ENCODE results near the gene FSIP1.
"Not testable (repeated sequence)": the region's sequence is repeated elsewhere in the genome, so short reads cannot be mapped to it uniquely, and the experiment has no call there.

FSIP1 gene

DNA sequence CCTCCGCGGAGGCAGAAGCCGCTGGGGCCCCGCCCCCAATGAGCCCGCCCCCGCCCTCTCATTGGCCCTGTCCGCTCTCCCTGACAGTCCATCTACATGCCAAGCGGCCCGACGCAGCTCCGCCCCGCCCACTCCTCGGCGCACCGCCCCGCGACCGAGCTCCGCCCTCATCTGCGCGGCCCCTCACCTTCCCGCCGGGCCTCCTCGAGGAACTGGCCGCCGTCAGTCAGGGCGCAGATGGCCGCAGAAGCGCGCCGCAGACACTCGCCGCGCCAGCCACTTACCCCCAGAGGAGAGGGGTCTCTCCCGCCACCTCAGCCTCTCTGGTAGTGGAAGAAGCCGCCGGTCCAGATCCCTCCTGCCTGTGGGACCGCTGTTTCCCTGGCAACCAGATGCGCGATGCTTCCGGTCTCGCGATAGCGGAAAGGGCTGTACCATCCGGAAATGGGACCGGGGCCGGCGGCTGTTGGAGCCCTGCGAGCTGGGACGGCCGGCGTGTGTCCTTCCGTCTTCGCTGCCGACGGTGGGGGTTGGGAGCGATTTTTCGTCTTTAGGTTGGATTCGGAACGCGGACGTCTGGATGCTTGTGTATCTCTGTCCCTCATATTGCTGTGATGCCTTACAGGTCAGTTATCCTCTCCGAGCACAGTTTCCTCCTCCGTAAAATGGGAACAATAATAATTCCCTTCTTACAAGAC, at the start of gene FSIP1:
TSS of gene FSIP1 (minus strand) at position 401 of the 698 bp plus-strand sequence. CDS start 6,317 bp downstream, outside the sequence.
- peak; percentile 98 for DNase-seq (ENCODE audit: low spot score)

DNA sequence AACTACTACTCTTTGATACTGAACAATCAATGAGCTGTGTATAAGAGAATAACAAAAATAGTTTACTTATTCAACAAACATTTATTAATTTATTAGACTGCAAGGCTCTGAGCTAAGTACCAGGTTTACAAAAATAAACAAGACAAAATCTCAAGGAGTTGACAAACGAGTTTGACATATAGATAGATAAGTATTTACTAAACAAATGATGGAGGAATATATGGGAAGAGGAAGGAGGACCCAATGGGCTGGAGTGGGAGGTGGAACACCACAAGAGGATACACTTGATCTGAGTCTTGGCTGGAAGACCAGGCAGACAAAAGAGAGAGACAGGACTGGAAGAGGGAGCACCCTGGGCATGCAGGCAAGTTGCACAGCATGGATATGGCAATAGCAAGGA, 47.5 kb upstream of the FSIP1 start:
- no peak for DNase-seq (ENCODE audit: low spot score)

DNA sequence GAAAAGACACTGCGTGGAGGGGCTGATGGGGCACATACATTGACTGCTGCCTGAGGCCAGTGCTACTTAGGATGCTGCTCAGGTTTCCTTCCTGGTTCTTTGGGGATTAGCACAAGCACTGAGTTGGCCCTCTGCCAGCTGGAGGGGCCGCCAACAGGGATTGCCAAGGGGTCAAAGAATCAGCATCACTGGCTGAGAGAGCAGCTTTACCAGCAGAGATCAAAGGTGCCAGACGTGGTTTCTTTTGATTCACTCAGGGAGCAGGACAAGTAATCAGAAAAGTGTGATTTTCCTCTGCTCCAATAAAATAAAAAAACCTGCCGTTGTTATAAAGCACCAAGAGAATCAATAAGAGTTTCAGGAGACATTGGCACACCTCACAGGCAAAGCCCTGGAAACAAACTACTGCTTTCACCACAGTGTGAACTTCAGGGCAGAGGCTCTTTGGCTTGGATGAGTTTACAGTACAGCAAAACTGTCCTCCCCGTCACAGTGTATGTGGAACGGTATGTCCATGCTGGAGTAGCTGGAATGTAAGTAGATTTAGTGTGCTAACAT, 45.8 kb upstream of the FSIP1 start:
- DNase-seq (ENCODE audit: low spot score) = no peak

DNA sequence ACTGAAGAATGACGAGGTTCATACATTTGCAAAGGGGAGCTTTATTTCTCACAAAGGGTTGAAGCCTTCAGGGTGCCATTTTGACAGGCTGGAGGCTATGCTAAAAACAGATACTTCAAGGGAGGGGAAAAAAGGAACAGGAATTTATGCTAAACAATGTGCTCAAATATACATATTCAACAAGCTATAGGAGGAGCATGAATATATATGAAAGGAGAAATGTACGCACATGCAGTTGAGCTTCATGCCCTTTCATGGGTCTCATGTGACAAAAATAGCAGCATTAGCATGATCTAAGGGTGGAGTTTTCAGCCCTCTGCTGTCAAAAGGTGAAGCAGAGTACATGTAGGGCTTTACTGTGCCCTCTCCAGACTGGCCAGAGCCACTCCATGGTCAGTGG, 44.3 kb upstream of the FSIP1 start:
- no peak for DNase-seq (ENCODE audit: low spot score)

DNA sequence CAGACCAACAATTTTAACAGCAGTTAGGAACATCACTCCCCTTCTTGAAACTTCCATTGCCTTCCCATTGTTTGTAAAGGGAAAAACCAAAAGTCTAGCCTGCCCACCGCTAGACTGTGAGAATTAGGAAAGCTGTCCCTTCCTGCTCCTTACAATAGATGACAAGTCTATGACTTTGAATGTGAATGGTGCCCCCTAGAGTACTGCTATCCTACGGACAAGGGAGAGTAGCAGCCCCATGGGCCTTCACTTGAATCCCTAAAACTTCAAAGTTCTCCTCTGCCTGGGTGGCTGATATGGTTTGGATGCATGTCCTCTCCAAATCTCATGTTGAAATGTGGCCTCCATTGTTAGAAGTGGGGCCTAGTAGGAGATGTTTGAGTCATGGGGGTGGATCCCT, 41.0 kb upstream of the FSIP1 start:
- no peak for DNase-seq (ENCODE audit: low spot score)

DNA sequence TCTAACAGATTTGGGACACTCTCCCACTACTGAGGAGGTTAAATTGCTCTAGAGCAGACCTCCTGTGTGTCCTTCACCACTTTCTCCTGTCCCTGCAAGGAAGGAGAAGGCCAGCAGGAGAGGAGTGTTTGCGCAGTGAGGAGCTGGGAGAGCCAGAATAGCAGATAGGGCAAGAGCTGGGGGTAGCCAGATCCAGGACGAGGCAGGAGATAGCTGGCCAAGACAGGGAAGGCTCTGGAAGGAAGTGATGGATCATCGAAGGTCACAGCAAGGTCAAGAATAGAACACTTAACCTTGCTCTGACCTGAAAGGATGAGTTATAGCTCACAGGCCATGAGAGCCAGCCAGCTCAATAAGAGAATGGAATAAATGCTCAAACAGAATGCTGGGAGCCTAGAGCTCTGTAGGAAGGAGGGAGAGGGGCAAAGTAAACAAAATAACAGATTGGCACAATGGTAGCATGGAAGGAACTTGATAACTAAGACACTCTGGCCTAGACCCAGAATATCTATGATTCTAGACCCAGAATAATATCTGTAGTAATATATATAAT, 37.5 kb upstream of the FSIP1 start:
- DNase-seq (ENCODE audit: low spot score) = no peak

DNA sequence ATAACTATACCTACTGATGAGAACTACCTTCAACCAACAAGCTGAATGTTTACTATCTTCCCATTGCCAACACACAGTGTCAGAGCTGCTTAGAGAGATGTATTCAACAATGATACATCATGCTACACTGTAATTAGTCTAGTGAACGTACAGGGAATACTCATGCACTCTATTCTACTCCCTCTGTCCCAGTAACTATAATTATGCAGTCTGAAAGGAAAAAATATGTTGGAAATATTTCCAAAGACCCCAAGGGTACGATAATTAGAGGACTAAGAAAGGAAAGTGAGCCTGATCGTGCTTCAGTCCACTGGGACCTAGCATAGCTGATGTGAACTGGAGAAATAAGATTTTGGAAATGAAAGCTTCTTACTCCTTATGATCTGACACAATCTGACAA, 36.9 kb upstream of the FSIP1 start:
- DNase-seq (ENCODE audit: low spot score) = no peak

DNA sequence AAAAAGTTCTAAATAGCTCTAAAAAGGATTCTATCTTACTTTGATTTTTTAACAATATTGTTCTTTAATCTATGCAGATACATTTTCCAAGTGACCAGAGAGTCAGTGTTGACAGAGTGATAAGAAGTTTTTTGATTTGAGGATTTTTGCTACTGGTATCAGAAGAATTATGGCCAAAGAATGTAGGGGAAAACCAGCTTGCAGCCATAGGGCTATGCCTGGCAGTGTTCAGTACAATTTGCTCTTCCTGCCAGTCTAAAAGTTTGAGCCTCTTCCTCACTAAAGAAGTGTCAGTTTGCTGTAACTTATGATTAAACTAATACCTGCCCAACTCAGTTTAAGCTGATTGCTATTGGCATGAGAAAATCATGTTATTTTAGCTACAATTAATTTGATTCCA, 35.3 kb upstream of the FSIP1 start:
- no peak for DNase-seq (ENCODE audit: low spot score)

DNA sequence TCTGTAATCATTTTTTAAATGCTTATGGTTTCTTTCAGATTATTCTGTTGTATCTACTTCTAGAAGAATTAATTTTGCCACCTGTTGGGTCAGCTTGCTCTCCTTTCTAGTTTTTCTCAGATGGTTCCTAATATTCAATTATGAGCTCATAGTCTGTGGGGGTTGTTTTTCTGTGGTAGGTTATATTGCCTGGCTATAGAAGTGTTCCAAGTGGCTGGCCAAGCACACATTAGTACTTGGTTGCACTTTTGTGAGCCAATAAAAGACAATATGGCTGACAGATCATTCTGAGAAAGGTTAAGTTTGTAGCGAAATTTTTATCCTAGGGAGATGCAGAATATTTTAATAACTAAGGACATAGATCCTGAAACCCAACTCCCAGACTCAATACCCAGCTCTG, 31.8 kb upstream of the FSIP1 start:
- no peak for DNase-seq (ENCODE audit: low spot score)

DNA sequence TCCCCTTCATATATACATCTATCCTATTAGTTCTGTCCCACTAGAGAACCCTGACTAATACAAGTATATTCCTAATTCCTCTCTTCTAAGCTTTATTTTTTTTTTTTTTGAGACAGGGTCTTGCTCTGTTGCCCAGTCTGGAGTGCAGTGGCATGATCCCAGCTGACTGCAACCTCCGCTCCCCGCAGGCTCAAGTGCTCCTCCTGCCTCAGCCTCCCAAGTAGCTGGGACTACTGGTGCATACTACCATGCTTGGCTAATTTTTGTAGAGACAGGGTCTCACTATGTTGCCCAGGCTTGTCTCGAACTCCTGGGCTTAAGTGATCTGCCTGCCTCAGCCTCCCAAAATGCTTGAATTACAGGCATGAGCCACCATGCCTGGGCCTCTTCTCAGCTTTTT, 30.0 kb upstream of the FSIP1 start:
- DNase-seq (ENCODE audit: low spot score) = not testable (repeated sequence)

DNA sequence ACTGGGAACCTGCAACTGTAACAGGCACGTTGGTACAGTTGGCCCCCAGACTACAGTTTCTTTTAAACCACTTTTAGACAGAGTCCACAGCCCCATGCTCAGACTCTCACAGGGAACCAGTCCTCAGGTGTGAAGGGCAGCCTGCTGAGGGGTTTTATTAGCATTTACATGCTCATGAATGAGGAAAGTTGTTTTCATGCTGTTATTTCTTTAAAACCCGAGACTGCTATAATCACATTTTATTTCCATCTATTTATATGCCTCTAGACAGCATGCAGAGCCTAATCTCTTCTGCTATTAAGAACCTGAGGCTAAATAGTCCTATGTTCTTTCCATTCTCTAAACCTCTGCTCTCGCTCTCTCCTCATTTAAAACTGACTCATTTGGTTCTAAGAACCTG, 26.3 kb upstream of the FSIP1 start:
- DNase-seq (ENCODE audit: low spot score) = no peak

DNA sequence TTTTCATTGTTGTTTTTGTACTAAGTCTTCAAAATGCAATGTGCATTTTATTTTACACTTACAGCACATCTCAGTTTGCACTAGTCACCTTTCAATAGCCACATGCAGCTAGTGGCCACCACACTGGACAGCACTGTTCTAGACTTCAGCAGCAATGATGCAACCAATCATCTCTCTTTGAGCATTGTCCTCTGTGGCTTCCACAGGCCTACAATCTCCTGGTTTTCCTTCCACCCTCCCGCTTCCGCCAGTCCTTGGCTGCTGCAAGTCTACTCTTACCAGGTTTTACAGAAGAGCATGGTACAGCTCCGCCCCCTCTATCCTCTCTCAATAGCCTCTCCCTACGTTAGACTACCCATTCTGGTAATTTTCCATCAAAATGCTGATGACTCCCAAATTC, 25.1 kb upstream of the FSIP1 start:
- no peak for DNase-seq (ENCODE audit: low spot score)

DNA sequence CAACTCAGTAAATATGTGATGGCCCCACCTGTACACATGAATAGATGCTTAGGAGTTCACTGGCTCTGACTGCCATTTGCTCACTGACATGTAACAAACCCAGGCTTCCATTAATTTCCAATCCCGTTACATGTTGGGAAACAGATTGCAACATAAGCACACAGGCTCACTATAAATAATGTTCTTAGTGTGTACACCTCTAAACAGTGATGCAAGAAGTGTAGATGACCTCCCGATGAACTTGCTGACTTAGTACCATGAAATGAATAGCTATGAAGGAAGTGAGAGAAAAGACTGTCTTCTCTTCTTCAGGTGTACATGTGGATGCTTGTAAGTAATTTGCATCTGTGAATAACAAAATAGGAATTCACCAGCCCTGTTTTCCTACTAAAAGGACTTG, 21.4 kb upstream of the FSIP1 start:
- no peak for DNase-seq (ENCODE audit: low spot score)

DNA sequence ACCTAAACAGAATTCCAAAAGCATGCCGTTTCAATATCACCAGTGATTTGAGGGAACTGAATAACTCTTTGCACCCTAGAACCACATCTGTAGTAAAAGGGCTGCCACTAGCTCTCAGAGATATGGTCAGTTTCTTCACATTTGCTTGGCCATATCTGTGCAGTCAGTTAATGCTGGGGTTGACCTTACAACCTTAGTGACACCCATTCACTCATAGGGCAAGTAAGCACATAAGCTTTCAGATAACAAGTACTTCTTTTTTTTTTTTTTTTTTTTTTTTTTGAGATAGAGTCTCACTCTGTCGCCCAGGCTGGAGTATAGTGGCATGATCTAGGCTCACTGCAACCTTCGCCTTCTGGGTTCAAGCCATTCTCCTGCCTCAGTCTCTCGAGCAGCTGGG, 20.4 kb upstream of the FSIP1 start:
- DNase-seq (ENCODE audit: low spot score) = no peak

DNA sequence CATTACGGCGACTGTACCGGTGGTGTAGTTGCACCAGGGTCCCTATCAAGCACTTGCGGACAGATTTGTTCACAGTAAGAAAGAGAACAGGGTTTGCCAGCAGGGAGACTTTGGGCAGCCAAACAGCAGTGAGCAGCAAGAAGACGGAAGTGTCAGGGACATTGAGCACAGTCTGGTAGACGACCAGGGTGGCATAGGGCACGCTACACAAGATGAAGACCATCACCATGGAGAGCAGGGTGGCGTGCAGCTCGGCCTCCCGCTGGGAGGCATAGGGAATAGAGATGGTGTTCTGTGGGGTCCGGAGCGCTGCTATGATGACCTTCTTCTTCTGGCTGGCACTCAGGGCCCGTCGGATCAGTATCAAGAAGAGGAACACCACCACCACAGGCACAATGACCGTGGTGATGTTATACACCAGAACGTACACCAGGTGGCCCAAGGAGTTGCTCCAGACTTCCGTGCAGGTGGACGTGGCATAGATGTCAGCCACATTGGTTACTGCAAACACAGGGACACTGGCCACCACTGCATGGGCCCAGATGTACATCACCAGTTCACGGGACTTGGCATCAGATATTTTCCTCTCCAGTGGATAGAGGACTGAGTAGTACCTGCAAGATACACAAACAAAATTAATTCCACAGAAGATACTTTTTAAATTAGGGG, 19.1 kb upstream of the FSIP1 start:
- peak; percentile 27 for DNase-seq (ENCODE audit: low spot score)

DNA sequence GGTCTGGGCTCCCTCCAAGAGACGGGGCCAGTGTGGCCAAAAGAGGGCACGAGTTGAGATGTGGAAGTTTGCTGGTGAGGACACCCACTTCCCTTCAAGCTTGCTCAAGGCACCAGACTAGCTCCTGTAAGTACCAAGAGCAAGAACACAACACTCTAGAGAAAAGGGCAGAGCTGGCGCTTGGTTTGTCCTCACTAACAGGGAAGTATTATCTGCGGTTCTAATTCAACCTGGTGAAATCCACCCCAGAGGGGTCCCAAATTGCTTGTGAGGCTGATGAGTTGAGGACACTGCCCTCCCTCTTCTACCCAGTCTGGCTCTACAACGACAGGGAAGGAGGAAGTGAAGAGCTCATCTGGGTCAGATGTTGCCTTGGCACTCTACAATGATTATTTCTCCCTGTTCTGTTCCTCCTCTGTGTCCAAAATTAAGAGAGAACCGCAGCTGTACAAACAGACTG, 16.9 kb upstream of the FSIP1 start:
- DNase-seq (ENCODE audit: low spot score) = no peak

DNA sequence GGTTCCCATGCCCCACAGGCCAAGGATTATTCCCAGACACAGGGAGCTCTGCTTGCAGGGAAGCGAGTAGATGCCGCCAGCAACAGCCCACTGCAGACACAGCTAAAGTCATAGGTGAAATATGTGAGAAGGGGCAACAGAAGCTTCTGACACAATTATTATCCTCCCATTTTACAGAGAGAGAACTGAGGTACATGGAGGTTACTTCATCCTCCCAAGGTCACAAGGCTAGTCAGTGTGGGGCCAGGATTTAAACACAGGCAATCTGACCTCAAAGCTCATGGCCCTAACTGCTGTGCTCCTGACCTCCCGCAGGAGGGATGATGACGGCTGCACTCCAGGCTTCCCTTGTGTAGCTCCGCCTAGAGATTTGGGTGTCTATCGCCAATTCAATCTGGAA, 15.7 kb upstream of the FSIP1 start:
- no peak for DNase-seq (ENCODE audit: low spot score)

DNA sequence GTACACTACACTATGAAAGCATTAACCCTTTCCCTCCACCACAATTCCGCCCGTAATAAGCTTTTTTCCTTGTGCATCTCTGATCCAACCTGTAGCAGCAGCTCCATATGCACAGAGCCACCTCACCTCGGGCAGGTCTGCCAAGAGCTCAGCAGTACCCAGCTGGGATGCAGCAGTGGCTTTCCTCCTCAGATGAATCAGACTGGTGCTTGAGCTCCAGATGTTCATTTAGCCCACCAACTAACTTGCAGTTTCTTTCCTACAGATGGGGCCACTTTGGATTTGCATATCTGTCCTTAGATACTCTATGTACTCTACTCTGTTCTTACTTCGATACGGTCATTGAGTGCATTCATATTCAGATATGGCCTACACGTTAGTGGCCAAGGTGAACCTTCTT, 14.8 kb upstream of the FSIP1 start:
- no peak for DNase-seq (ENCODE audit: low spot score)

DNA sequence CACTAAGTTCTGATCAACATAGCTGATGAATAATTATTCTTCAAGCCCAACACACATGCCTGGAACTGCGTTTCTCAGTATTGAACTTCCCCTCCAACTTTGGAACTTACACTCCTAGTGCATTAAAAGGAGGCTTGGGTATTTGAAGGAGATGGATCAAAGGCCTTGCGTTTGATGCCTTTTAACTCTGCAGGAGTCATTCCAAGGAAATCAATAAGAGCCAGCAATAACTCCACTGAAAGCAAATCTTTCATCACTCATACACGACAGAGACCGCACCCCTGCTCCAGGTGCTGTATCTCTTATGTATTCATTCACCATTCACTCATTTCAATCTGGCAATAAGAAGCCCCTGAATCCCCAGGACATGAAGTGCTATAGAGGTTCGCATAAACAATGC, 14.0 kb upstream of the FSIP1 start:
- DNase-seq (ENCODE audit: low spot score) = no peak

DNA sequence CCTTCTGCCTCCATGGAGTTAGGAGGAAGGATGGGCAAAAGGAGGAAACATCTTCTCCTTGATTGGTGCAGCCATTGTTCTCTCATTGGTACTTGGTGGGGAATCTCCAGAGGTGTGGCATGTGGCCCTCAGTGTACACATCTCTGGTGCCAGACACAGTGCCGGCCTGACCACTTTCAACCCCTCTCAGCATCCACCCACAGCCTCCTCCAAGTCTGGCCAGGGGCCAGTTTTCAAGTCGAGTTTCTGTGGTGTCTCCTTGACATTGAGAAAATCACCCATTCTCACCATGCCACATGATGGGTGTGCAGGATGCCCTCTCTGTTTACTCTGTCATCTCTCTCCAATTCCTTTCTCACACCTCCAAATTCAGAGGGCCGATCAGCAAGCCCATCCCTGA, 12.8 kb upstream of the FSIP1 start:
- DNase-seq (ENCODE audit: low spot score) = no peak

DNA sequence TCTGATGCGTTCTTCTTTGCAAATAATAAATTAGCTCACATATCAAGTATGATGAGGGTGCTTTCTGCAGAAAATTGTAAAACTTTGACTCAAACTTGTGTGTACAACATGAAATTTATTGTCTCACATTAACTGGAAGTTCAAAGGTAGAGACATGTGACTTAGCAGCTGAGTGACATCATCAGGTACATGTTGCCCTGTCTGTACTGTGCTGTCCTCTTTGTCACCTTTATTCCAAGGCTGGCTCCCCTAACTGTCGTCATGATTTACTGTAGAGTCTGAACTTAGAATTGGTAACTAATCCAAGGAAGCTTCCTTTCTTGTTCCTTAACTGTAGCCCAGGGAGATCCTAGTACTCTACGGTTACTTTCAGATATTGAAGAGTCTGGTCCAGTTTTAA, 12.3 kb upstream of the FSIP1 start:
- no peak for DNase-seq (ENCODE audit: low spot score)

DNA sequence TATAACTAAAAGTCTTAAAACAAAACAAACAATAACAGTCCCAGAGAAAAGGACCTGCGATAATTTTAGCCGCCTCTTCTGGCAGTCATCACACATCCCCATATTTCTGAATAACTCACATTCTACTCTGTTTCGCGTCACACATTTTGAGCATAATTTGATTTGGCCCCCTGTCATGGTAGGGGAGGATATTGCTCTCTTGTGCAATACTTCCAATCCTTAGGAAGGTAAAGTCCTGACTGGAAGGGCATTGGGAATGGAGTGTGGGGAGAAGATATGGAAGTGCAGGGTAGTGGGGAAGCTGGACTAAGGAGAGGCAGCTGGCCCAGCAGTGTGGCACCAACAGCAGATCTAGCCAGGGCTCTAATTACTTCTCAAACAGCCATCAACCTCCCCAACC, 11.3 kb upstream of the FSIP1 start:
- DNase-seq (ENCODE audit: low spot score) = no peak

DNA sequence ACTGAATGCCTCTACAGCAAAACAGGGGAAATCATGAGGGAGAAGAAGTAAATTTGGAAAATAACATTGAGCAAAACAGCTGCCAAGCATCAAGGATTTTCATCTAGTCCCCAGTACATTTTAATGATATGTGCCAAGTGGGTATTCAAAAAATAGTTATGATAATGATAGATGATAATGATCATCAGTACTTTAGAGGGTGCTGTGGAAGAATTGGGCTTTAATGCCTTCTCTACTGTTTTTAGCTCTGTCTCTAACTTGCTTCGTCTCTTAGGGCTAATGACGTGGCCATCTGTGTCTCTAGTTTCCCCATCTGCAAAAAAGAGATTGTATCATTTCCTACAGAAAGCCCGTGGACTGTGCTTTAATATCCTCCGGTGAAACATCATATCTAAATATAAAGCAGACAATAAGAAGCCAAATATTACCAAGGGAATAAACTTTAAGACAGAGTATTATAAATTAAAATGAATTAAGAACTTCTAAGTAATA, 10.2 kb upstream of the FSIP1 start:
- DNase-seq (ENCODE audit: low spot score) = no peak

All from GM03348 (cell line).